HG03460 (cell line): ENCODE results near the gene NELFA.
"Not testable (repeated sequence)": the region's sequence is repeated elsewhere in the genome, so short reads cannot be mapped to it uniquely, and the experiment has no call there.

Experiments
- ATAC-seq: cut with Tn5 transposase; IDR thresholded peaks from one replicate; pipeline ENCODE4 v1.9.1; 2021; ENCODE audit not compliant: unreplicated experiment

NELFA gene

GRCh38 chr4:2040391-2041238, 31.8 kb upstream of the NELFA start:
- no peak for ATAC-seq

- no peak for ATAC-seq
Observed at GRCh38 chr4:2036866-2037265, 28.1 kb upstream of the NELFA start.

GRCh38 chr4:2036327-2036726, 27.6 kb upstream of the NELFA start:
- ATAC-seq, result no peak

GRCh38 chr4:2031161-2031560, 22.4 kb upstream of the NELFA start:
- ATAC-seq, result not testable (repeated sequence)

GRCh38 chr4:2027120-2027519, 18.3 kb upstream of the NELFA start:
- not testable (repeated sequence) for ATAC-seq

- ATAC-seq, result no peak
Observed at GRCh38 chr4:2025817-2026216, 17.0 kb upstream of the NELFA start.

GRCh38 chr4:2024683-2025082, 15.9 kb upstream of the NELFA start:
- no peak for ATAC-seq

GRCh38 chr4:2021358-2022018, 12.7 kb upstream of the NELFA start:
- ATAC-seq, result not testable (repeated sequence)

- ATAC-seq, result no peak
Observed at GRCh38 chr4:2015008-2015407, 6.2 kb upstream of the NELFA start.

GRCh38 chr4:2011583-2011982, 2.8 kb upstream of the NELFA start:
- ATAC-seq, result no peak

- ATAC-seq, result no peak
Observed at GRCh38 chr4:2009651-2010233, 968 bp upstream of the NELFA start.

- ATAC-seq, result no peak
Observed at GRCh38 chr4:2008671-2008920, 178 bp downstream of the NELFA start.

- no peak for ATAC-seq
Observed at GRCh38 chr4:2007804-2008670, 737 bp downstream of the NELFA start.

GRCh38 chr4:2006956-2007653, 1.7 kb downstream of the NELFA start:
- ATAC-seq, result no peak

GRCh38 chr4:2006367-2006766, 2.4 kb downstream of the NELFA start:
- no peak for ATAC-seq

GRCh38 chr4:2003361-2003760, 5.4 kb downstream of the NELFA start:
- not testable (repeated sequence) for ATAC-seq

GRCh38 chr4:1999308-1999707, 9.5 kb downstream of the NELFA start:
- not testable (repeated sequence) for ATAC-seq

GRCh38 chr4:1998296-1998695, 10.5 kb downstream of the NELFA start:
- ATAC-seq, result no peak

- no peak for ATAC-seq
Observed at GRCh38 chr4:1997712-1998111, 11.1 kb downstream of the NELFA start.

- no peak for ATAC-seq
Observed at GRCh38 chr4:1996866-1997611, 11.7 kb downstream of the NELFA start.
